HG02981 (cell line): ENCODE data around the gene PGBD1.
A peak's percentile ranks its signal among the peaks of the same experiment; 100 is the strongest.

Source experiments
- ATAC-seq: cut with Tn5 transposase; IDR thresholded peaks from one replicate; pipeline ENCODE4 v1.9.1; 2021; ENCODE audit warnings: mild to moderate bottlenecking, moderate library complexity; ENCODE audit not compliant: unreplicated experiment

The PGBD1 gene

DNA sequence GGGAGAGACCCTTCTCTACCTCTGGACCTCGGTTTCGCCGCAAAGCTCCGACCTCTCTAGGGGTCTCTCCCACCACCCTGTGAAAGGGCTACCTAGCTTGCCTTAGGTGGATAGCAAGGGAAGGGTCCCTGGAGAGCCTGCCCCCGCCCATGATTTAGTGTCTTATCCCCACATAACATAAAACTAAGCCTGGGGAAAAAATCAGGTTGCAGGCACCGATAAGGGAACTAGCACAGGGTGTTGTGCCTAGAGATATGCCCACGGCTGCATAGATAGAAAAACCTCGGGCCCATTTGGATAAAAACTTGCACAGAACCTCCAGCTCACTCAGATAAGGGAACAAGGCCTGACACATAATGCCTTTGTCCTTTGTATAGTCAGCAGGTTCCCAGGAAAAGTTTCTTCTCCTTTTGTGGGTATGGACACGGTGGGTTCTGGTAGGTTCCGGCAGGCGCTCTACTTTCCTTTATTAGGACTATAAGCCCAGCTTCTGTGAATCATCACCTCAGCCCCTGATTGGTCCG is 53.7 kb downstream of the PGBD1 start:
- ATAC-seq: no peak

DNA sequence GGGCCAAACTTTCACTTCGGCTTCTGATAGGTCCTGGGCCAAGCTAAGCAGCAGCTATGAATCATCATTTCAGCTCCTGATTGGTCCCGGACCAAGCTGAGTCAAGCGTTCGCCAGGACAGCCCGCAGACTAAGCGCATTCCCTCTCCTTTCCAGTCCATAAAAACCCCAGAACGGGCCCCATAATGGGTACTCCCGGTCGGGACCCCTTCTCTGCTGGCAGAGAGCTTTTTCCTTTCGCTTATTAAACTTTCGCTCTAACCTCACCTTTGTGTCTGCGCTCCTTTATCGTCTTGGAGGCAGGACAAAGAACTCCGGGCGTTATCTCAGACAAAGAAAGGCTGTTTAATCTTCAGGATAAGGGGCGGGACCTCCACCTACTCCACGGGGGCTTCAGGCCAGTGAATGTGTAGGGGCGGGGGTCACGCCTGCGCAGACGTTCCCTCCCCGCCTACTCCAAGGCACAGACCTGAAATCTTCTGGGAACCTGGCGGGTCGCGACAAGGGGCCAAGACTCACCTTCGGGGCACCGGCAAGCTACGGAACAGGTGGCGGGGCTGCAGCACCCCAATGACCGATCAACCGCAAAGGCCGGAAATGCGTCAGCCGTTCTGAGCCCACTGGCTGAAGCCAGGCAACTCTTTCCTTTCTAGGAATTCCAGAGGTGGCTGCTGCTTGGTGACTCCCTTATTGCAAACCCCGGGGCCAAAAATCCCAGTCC is 54.4 kb downstream of the PGBD1 start, which contains the start of gene ZSCAN31:
TSS of gene ZSCAN31 (minus strand) at position 585 of the 720 bp plus-strand sequence. CDS start 6,465 bp downstream, outside the sequence.
- peak; percentile 82 for ATAC-seq

GRCh38 chr6:28336284-28337120 is 55.1 kb downstream of the PGBD1 start:
- no peak for ATAC-seq

GRCh38 chr6:28337121-28337520 is 55.7 kb downstream of the PGBD1 start:
- ATAC-seq: no peak

DNA sequence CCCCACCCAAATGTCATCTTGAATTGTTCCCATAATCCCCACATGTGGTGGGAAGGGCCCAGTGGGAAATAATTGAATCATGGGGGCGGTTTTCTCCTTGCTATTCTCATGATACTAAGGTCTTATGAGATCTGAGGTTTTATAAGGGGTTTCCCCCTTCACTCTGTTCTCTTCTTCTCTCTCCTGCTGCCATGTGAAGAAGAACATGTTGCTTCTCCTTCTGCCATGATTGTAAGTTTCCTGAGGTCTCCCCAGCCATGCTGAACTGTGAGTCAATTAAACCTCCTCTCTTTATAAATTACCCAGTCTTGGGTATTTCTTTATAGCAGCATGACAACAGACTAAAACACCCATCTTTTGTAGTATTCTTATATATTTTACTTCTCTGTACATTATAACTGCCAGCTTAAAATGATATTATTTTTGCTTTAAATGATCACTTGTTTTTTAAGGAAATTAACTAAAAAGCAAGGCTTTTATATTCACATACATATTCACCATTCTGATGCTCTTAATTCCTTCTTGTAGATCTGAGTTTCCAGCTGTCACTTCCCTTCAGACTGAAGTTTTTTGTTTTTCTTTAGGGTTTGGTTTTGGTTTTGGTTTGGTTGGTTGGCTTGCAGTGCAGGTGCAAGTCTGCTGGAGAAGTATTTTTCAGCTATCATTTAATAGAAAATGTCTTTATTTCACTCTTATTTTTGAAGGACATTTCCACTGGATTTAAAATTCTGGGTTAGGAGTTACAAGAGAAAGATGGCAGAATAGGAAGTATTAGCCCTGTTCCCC is 59.1 kb downstream of the PGBD1 start:
- no peak for ATAC-seq

GRCh38 chr6:28343898-28344677 is 62.7 kb downstream of the PGBD1 start:
- ATAC-seq: no peak

GRCh38 chr6:28345201-28345600 is 63.8 kb downstream of the PGBD1 start:
- no peak for ATAC-seq

- no peak for ATAC-seq
These were observed 65.7 kb downstream of the PGBD1 start for GRCh38 chr6:28347119-28347518.

DNA sequence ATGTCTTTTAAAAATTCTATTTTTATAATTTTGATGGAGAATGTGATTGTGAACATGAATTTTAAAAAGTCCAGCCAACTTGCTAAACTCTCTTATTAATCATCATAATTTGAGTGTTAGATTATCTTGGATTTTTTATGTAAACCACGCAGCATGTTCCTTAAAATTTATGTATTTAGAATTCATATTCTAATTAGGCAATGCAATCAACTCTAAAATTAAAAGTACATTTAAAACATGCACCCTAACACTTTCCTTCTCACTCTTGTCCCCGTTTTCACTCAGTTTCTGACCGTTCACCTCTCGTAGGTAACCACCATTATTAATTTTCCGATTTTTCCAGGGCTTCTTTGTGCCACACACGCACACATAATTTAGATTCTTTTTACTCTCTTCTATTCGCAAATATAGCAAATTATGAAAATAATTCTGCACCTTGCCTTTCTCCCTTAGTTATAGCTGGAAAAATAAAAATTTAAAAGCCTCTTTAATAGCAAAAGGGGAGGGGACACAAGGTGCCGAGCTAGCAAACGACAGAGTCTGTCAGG is 68.0 kb downstream of the PGBD1 start:
- ATAC-seq: no peak

DNA sequence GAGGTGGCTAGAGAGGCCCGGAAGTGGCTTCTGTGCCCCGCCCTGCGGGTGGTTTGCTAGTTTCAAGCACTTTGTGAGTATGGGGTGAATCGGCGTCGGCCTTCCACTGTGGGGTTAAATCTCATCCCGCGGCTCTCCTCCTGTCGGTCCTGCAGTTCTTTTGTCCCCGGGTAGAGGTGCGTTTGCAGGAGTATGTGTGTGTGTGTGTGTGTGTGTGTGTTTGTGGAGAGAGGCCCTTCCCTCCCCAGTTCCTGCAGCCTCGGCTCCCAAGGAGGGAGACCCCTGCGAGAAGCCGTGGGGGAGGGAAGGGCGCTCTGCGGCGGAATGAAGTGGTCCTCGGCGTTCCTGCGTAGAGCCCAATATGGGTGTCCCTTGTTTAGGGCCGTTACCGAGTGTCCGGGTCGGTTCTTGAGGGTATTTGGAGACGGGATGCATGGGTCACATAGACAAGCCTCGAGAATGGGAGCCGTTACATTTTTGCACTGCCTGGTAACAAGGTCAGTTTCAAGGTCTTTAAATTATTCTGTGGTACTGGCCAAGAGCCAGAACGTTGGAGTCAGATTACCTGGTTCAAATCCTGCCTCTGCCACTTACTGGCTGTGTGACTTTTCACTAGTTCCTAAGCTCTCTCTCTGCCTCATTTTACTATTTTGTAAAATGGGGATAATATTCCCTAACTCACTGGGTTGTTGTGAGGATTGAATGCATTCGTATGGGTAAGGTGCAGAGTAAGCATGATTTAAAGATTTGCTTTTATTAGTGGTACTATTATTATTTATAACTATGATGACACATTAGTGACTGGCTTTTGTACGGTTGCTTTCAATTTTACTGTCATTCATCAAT is 68.7 kb downstream of the PGBD1 start, which contains the start of gene ZKSCAN3:
TSS of gene ZKSCAN3 (plus strand) at position 56 of the 846 bp plus-strand sequence. CDS start 9,640 bp downstream, outside the sequence.
- peak; percentile 96 for ATAC-seq

DNA sequence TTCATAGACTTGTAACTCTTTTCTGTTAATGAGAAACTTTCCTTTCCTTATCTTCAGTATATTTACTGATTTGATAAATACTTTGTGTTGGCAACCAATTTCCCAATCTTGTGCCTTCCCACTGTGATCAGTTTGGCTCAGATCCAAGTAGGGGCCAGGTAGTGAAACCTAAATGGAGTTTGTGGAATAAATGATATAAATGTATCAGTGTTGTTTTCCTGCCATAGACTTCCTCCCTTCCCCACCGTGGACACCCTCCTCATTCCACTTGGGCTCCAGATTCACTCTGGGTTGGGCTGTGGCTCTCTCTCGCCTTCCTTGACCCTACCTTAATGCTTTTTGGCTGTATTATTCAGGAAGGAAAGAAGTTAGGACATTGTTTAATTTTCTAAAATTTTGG is 69.7 kb downstream of the PGBD1 start:
- no peak for ATAC-seq

- ATAC-seq: no peak
These were observed 70.1 kb downstream of the PGBD1 start for GRCh38 chr6:28351493-28351925.
